CD1c-positive myeloid dendritic cell (primary cell): ENCODE data around the gene SCFD2.

Experiments used
- DNase-seq: peaks from one replicate; pipeline ENCODE4 v3.0.0-alpha.2; 2016; ENCODE audit errors: extremely low spot score

The SCFD2 gene

DNA sequence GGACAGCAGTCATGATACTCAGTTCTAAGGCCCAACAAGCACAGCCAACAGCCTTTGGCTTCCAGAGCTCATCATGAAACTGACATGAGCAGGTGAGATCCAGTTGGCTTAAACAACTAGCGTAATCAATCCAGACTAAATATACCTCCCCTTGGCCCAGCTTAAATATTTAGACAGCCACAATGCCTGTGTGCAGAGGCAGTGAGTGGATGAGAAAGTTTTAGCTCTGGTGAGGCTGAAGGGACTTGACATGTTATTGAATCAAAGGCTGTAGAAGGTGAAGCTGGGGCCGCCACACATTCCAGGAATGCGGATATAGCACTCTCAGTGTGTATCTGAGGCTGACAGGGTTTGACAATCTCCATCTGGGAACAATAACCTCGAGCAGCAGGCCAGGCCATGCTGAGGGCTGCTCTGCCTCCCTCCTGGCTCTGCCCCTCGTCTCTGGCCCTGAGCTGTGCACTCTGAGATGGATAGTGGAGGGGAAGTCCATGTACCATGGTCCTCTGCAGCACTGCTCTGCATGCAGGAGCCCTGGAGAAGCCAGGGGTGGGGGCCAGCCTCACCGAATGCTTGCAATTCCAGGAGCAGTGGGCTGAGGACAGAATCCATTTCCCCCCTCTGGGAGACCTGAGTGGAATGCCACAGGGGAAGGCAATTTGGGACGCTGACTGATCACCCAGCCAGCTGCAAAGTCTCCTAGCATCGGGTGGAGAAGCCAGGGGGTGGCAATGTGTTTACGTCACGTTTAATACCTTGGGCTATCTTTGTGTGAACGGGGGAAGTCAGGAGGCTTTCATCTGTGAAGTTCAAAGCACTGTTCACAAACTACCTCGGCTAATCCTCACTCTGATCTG lies 541.0 kb downstream of the SCFD2 start:
- DNase-seq = no peak

DNA sequence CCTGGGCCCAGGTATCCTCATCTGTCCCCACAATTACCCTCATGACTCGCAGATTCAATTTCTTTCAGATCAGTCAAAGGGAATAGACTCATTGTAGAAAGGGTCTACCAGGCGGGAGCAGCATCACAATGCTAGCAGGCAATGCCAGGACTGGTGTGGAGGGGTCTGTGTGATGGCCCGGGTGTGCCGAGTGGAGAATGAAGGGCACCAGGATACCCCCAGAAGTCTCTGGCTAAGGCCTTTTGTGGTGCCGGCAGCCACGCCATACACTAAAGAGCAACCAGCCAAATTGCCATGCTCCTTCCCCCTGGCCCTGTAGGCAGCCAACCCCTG lies 541.6 kb downstream of the SCFD2 start:
- DNase-seq = no peak

DNA sequence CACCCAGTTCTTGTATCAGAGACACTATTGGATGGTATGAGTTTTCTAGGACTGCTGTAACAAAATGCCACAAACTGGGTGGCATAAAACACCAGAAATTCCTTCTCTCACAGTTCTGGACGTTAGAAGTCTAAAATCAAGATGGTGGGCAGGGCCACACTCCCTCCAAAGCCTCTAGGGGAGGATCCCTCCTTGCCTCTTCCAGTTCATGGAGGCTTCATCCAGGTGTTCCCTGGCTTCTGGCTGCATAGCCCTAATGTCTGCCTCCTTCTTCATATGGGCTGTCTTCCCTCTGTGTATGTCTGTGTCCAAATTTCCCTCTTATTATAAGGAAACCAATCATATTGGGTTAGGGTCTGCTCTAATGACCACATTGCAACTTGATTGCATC lies 542.2 kb downstream of the SCFD2 start:
- no peak for DNase-seq
